GM12892 (cell line): Measurements from ENCODE around the gene TANC2. TPM values are rescaled to one million over a fixed set of nuclear protein-coding genes. Genes with fewer than 3 reads are reported as not detected.

ENCODE experiments used
- DNase-seq: peaks from one replicate; pipeline ENCODE4 v3.0.0; 2011; ENCODE audit not compliant: insufficient read length
- FAIRE-seq: peaks from 2 replicates; lab custom pipeline; 2011; peaks lifted over from hg19 to GRCh38; lab: Jason Lieb, UNC
- POLR2A ChIP-seq: IDR thresholded peaks from 2 replicates; pipeline ENCODE4 v1.6.1; 2011; ENCODE audit warnings: low read depth, low read length, control low read depth
- POLR2AphosphoS5 ChIP-seq: IDR thresholded peaks from 2 replicates; pipeline ENCODE4 v1.6.1; 2011; ENCODE audit warnings: low read depth, low read length, control low read depth
- TAF1 ChIP-seq: IDR thresholded peaks from 2 replicates; pipeline ENCODE4 v1.6.1; 2011; ENCODE audit warnings: low read depth, mild to moderate bottlenecking, control low read depth, low read length, borderline replicate concordance
- polyA plus RNA-seq: library from polyadenylated mRNA; unstranded; fragments of >200 nt; gene quantifications from one replicate; pipeline ENCODE4 v1.2.1, GENCODE V29; 2012; ENCODE audit warnings: missing spikeins, inconsistent platforms; ENCODE audit not compliant: missing spikeins

Gene TANC2
- polyA plus RNA-seq = 0.06 TPM

GRCh38 chr17:62965686-62966425, at the start of gene TANC2:
TANC2 (plus strand) TSS chr17:62966235; CDS start chr17:63009560, 43,325 bp downstream.
- TF ChIP-seq TAF1 = no peak
- FAIRE-seq (no peak), DNase-seq (peak; percentile 37)

DNA sequence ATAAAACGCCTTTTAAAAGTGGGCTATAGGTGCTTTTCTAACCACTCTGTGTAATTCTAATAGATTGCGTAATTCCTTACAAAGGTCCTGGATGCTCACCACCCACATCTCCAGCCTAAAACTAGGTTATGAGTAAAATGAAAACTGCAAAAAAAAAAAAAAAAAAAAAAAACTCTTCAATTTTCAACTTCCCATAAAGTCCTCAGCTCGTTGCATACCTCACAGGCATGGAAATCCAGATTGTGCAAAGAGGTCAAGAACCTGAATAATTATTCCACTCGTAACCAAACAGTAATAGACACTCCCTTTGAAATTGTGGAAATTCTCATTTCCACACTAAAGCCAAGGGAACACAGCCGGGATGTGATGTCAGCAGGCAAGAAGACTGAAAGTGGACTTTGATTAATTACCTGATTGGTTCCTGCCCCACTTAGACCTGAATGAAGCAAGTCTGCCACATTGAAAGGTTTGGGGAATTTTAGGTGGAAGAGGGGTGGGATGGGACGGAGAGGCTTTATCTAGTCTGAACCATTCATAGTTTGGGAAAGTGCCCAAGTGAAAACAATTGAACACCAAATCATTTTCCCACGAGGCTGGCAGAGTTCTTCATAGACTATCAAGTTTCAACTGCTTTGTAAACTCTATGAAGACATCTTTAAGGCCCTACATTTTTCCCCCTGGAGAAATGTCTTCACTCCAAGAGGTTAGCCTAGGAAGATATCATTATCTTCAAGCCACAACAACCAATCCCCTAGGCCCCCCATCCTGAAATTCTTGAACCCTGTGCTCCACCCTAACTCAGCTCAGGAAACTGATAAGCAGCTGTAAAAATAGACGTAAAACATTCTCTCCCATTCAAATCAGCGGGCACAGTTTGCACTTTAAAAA, 49.1 kb upstream of the TANC2 start:
- TF ChIP-seq POLR2AphosphoS5 = no peak
- TF ChIP-seq POLR2A = no peak
- TF ChIP-seq TAF1 = no peak
- DNase-seq (no peak), FAIRE-seq (no peak)

DNA sequence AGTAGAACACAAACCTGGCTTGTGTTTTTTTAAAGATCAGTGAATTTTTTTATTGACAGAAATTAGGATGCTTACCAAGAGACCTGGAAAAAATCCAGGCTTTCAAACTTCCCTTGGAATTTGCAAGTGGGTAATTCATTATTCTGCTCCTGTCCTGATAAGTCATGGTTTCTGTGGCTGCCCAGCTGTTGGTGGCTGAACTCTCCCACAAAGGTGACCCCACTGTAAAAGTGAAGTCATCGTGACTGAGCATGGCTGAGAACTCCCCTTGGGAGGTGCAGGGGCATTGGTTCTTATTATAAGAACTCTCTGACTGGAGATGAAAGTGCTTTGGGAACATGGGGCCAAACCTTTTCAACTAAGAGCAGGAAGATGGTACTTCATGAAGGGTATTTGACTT, 46.6 kb upstream of the TANC2 start:
- TF ChIP-seq POLR2AphosphoS5 = no peak
- TF ChIP-seq TAF1 = no peak
- no peak for TF ChIP-seq POLR2A
- no peak for FAIRE-seq
- DNase-seq = no peak

- DNase-seq (no peak), FAIRE-seq (no peak)
- TF ChIP-seq TAF1 = no peak
- no peak for TF ChIP-seq POLR2A
- TF ChIP-seq POLR2AphosphoS5 = no peak
These were observed 45.7 kb upstream of the TANC2 start for GRCh38 chr17:62920300-62920699.

GRCh38 chr17:62921817-62922216, 44.2 kb upstream of the TANC2 start:
- no peak for DNase-seq
- TF ChIP-seq POLR2AphosphoS5 (no peak), POLR2A (no peak), TAF1 (no peak)
- FAIRE-seq = no peak

DNA sequence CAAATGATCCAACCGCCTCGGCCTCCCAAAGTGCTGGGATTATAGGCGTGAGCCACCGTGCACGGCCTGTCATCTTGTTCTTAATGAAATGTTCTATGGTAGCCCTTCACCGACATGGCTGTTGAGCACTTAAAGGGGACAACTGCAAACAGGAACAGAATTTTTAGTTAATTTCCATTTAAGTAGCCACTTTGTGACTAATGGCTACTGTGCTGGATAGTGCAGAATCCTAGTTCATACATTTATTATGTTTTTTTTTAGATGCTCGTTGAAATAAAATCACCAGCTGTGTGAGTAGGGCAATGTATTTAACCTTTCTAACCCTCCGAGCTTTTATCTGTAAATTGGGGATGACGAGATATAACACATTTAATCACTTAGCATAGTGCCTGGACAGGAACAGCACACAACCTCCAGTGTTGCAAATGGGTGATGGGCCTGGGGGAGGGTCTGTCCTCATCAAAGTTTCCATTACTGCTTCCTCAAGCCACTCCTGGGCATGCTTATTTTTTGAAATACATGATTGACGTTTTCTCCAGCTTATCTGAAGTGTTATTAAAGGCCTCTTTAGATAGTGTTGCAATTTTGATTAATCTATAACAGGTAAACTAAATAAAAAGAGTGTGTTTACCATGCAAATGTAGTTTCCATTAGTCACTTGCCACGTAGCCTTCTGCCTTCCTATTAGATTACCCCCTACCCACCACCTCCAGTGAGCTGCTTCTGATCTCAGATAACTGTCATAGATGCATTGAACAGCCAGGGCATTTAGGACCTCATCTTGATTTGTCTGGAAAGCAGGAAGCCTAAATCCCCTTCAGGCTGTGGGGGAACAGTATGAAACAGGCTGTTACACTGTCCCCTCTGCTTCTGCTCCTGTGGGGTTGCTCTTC, 42.5 kb upstream of the TANC2 start:
- DNase-seq = no peak
- no peak for FAIRE-seq
- TF ChIP-seq POLR2A (no peak), POLR2AphosphoS5 (no peak)

GRCh38 chr17:62925267-62925836, 40.7 kb upstream of the TANC2 start:
- TF ChIP-seq POLR2AphosphoS5 (no peak), TAF1 (no peak), POLR2A (no peak)
- DNase-seq (no peak), FAIRE-seq (no peak)

DNA sequence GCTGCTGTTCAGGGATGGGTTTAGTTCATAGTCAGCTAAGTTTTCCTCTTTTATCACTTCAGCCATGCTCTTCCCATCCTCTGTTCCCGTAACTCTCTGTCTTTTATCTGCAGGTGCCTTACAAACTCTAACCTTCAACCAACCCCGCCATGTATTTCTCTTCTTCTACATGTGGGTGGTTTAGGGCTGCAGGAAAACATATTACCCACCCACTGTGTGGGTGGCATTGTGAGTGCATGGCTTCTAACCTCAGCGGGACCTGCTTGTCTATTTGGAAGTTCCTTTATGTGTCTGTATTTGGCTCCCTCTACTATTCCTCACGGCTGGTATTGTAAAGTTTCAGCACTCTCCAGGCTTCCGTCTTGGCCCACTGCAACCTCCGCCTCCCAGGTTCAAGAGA, 39.0 kb upstream of the TANC2 start:
- no peak for FAIRE-seq
- TF ChIP-seq TAF1 = no peak
- no peak for DNase-seq

DNA sequence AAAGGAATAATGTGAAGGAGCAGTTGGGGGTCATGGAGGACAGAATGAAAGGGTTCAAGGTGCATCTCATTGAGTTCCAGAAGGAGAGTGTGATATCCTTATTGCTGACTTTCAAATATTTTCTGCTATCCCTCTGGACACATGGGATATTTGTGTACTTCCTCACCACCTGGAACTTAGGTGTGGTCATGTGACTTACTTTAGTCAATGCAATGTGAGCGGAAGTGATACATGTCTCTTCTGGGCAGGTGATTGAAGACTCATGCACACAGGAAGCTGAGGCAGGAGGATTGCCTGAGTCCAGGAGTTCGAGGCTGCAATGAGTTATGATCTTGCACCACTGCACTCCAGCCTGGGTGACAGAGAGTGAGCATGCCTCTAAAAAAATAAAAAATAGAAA, 36.7 kb upstream of the TANC2 start:
- FAIRE-seq (no peak), DNase-seq (no peak)
- TF ChIP-seq TAF1 (no peak), POLR2AphosphoS5 (no peak), POLR2A (no peak)

GRCh38 chr17:62931101-62931500, 34.9 kb upstream of the TANC2 start:
- TF ChIP-seq POLR2AphosphoS5 = no peak
- no peak for TF ChIP-seq POLR2A
- no peak for TF ChIP-seq TAF1
- DNase-seq = no peak
- FAIRE-seq = no peak
